ENCODE data around the gene DGKB.
A peak's percentile ranks its signal among the peaks of the same experiment; 100 is the strongest.

The DGKB gene

DNA sequence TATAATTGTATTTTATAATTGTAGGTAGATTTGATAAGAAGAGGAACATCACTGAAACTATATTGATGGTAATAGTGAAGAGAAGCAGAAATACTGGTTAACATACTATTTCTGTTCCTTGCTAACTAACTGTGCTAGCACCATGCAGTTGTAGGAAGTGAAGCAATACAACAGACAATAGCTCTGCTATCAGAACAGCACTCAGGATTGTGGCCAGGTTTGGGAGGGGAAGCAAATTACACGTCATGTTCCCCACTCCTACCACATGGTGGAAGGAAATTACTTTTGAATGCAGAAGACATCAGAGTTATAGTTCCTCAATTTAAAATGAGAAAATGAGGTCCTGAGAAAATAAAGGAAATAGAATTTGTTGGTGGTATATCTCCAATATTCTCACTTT, 151.1 kb downstream of the DGKB start:
- DNase-seq: no peak

DNA sequence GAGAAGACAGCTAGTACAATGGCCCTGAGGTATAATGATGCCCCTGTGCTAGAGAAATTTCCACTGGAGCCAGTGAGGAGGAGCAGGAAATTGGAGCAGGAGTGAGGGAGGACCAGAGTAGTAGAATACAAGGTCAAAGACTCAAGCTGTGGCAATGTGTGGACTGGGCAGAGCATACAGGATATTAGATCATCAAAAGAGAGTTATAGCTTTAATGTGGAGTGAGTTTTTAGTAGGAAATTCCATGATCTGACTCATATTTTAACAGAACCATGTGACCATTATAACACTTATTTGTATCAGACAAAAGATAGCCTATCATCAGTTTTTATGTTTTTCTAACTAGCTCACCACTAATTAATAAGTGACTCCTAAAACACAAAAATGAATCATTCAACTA, 154.1 kb downstream of the DGKB start:
- no peak for DNase-seq

DNA sequence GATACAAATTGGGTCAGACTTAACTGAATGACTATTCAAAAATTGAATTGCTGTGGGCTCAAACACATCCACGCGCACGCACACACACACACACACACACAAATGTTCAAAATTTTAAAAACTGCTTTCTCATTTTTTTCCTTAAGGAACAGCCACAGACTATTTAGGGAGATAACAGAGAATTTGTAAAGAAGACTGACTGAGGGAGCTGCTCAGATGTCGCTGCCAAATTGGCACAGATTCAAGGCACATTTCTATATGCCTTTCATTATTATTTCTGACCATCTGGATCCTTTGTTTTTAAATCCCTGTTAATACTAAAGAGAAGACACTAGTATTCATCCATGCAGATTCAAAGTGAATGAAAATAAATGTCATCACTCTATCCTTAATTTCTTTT, 154.8 kb downstream of the DGKB start:
- no peak for DNase-seq

DNA sequence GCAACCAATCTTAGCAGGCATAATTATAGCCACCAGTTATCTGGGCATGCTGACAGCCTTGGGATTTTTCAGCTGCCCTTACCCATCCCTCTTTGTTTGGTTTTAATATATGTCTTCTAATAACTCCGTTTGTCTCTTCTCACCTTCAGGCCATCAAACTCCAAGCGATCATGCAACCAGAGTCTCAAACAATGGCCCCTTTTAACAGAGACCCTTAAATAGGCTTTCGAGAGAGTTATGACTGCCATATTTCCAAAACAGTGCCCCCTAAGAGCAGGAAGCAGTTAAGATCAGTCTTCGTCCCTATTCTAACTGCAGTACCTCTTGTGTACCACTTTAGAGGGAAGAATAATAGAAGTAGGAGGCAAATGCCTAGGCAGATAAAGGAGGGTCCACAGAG, 157.5 kb downstream of the DGKB start:
- DNase-seq: no peak

DNA sequence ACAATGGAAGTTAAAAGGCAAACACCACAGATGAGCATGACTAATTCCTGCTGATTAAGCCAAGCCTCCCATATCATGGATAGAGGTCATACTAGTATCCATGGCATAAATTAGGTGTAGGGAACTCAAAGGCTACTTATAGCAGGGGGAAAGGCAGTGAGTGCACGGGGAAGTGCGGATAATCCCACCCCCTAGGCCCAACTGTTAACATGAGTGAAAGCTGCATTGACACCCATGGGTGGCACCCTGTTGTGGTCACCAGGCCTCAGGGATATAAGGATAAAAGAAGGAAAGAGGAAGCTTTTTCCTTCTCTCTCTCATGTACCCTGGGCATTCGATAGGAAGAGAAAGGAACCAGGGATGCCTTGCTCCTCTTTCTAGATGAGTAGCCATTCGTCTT, 161.9 kb downstream of the DGKB start:
- DNase-seq: no peak

DNA sequence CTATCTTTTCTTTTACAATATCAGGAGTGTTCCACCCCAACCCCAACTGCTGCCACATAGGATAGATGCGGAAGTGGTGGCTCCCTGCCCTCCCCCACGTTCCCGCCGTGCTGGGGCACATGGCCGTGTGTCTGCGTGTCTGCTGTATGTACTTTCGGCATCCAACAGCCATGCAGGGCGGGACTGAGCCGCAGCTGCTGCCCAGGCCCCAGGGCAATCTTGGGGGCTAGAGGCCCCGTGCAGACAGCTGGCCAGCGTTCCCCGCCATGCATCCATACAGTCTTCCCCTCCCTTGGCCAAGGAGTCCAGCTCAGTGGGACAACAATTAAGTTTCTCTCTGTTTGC, 162.7 kb downstream of the DGKB start:
- DNase-seq: no peak

DNA sequence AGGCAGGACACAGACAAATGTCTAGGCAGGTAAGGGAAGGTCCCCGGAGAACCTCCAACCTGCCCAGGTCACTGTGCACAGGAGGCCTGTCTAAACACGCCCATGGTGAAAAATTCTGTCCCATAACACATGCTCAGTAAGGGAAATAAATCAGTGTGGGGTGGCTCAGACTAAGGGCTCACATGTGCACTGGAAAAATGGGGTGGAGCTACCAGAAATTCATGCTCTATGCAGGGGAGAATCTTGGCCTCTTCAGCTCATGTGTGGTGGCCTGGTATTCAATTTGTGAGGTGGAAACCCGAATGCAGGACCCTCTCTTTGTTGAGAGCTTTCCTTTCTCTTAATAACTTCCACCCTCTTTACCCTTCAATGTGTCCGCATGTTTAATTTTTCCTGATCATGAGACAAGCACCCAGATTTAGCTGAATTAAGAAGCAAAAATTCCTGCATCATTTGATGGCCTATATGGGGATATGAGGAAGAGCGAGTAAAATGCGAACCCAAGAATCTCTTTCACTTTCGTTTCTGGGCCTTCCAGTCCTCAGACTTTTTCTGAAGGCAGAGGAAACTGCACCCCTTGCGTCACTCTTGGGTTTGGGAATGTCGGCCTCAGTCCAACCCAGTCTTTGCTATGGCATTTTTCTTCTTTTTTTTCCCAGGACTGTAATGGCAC, 163.2 kb downstream of the DGKB start:
- DNase-seq: no peak

DNA sequence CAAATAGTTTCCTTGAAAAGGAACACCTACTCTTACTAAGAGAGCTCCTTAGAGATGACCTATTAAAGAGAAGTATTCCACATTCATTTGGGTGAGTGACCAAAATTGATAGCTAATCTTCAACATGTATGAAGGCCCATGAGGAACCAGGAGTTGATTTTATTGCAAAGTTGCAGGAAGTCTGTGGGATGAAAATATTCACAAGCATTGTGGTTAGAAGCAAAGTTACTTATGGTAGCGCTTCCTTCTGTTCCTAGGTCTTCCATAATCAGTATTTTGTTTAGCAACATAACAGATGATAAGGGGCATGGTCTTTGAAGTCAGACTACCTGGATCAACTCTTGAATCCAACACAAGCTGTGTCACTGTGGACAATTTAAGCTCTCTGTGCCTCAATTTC, 164.5 kb downstream of the DGKB start:
- DNase-seq: no peak

DNA sequence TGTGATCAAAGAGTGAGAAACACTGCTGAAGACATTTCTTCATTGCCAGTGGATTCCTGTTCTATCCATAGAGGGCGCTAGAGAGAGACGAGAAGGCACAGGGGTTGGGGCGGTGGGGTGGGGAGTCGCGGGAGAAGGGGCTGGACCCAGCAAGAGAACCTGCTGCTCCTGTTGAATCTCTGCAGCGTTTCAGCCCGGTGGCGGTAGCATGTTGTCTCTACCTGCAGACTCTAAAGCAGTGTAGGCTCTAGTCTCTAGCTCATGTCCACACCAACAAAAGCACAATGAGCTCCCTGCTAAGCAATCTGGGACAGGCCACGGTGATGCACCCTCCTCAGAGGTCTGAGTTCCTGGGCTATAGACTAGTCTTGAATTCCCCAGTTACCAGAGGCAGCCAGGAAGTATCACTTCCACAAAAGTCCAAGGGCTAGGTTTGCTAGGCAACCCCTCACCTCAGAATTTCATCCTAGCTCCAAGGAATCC, 167.7 kb downstream of the DGKB start:
- DNase-seq: no peak

DNA sequence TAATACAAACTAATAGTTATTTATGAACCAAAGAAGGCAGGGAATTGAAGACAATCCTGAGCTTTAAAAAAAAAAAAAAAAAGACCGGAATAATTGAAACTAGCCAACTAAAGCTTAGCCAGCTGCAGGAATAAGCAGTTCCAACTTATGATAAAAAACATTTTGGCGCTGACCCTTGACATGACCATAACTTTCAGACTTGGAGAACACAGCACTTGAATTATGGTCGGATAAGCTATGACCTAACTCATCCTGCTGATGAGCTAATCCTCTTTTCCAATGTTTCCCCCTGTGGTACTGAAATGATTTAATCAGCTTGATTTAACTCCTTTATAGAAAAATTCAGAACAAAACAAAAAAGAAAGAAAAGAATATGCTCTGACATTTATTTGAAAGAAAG, 181.8 kb downstream of the DGKB start:
- no peak for DNase-seq

DNA sequence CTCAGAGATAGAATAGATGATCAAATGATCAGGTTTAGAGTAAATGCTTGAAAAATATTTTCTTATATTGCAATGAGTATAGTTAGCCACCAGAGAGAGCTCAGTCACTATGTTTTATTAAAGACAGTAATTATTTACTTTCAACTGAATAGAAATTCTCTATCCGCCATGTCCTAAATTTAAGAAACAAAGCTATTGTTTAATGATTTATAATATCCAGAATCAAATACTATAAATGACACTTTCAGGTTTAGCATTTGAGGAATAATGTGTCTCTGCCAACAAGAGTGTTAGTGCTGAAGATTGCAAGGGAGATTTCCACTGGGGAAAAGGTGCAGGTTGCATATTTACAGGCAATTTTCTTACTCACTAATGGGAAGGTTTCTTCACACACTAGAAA, 184.7 kb downstream of the DGKB start:
- peak; percentile 75 for DNase-seq

DNA sequence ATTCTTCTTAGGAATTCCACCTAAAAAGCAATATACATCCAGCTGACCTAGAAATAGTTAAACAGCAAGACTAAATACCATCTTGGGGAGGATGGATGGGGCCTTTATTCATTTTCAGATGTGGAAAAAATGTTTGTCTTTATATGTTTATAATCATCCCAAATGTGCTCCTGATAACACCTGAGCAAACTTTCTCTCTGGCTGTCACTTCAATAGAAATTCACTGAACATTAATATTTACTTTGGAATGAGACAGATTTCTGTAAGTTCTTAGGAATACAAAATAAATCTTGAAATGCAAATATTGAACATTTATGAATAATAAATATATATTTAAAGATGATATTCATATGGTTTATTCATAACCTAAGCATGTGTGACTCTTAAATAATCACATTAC, 185.4 kb downstream of the DGKB start:
- DNase-seq: no peak

DNA sequence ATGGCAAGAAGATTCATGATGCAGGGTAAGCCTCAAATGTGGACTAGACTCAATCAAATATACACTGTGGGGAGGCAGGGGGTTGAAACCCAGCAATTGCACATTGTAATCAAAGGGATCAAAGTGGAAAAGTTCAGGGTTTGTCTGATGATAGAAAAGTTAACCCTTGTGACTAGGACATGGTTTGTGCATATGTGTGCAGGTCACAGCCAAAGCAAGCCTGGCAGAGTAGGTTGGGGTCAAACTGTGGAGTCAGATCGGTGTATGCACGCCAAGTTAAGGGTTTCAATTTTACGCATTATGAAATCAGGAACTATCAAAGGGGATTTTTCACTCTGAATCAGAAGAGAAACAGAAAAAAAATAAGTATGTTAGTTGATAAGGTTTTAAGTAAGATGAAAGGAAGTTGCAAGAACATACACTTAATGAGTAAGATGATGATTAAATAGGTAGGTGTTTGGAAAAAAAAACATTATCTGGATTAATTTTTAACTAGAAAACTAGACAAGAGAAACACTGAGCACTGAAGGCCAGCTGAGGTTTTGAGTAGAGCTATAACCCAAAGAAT, 188.3 kb downstream of the DGKB start:
- no peak for DNase-seq

DNA sequence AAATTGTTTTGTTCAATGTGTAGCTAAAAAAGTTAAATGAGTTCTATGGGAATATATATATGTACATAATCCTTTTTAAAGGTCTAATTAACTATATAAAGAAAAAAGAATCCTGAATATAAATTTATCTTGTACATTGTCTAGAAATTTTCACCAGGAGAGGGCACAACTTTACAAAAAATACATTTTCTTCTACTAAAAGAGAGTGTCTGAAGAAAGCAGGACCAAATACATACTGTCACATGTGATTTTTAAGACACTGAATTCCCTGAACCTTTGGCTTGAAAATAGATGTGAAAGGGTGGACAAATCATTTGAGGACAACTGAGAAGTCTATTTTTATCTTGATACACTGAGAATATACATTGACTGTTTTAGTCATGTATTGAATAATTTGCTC, 204.3 kb downstream of the DGKB start:
- DNase-seq: no peak

DNA sequence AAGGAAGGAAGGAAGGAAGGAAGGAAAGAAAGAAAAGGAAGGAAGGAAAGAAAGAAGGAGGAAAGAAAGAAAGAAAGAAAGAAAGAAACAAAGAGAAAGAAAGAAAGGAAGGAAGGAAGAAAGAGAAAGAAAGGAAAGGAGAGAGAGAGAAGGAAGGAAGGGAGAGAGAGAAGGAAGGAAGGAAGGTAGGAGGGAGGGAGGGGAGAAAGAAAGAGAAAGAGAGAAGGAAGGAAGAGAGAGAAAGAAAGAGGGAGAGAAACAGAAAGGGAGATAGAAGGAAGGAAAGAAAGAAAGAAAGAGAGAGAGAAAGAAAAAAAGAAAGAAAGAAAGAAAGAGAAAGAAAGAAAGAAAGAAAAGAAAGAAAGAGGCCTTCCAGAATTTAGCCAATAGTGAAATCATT, 204.9 kb downstream of the DGKB start:
- DNase-seq: no peak

DNA sequence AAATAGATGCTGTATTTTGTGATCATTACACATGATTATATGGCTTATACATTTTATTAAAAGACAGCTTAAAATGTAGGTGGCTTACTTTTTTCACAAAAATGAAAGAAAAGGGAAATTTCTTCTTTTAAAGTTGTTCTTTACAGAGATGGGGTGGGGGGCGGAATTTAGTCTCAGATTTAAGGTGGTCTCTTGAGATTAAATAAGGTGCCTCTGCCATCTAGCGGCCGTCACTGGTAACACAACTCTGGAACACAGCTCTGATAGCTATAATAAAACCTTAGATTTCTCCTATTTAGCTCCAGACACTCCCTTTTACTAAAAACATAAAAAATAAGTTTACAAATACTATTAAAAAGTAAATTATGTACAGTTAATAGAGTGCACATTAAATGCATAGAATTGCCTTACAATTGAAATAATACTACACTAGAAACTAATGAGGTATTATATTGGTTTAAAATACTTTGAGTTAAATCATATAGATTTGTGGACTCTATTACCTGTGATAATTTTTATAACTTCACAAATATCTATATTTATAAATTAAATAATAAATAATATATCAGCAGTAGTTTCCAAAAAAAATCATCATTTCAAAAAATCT, 210.9 kb downstream of the DGKB start:
- DNase-seq: no peak

DNA sequence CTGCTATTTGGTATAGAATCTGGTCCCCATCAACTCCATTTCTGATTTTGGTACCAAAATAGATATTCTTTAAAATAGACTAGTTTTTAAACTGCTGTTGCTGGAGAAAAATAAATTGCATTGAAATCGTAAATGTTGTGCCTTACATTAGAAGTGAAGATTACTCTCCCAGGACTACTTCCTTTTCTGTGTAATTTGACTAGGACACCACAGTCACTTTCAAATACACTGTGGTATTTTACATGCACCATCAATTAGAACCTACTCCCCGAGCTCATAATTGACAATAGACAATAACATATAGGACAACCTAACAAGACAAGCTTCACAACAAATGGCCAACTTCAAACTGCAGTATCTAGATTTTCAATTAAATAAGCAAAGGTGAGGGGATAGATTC, 211.5 kb downstream of the DGKB start:
- DNase-seq: no peak

DNA sequence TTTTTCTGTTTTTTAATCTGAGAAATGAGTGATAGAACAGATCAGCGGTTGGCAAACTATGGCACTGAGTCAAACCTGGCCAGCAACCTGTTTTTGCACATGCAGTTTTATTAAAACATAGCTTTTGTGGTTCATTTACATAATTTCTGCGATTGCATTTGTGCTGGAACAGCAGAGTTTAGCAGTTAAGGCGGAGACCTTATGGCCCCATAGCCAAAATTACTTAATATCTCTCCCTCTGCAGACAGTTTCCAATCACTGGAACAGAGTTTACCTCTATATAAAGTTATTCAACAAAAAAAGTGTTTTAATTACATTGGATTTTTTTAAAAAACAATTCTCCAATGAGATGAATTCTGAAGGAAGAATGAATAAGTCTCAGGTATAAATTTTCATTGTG, 212.1 kb downstream of the DGKB start:
- DNase-seq: no peak

DNA sequence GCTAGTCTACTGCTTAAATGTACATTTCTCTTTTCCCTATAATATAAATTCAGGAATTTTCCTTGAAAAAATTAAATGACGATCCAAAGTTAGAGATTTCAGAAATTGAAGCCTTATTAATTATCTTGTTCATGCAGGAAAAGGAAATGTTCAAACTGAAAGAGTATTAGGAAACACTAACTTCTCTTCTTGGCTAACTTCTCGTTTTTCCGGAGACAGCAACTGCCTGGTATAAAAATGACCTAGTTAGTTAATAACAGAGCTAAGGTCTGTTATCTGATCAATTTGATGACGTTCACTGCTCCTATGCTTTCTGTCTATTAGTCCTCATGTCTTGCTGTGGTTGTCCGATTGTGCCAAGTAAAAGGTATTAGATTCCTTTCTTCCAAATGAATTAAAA, 212.5 kb downstream of the DGKB start:
- no peak for DNase-seq

DNA sequence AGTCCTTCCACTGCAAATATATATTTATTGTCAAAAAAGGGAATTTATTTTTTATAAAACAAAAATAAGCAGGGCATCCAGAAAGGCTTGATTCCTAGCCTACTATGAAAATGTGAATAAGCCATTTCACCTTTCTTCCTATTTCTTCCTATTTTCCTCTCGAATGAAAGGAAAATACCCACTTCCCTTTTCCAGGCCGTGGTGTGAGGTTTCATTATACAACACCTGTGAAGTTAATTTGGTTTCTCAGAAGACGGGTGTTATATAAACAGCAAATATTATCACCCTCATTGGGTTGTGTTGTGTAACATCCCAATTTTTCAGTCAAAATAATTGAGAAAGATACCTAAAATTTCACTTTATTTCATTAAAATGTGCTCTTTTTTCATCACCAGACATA, 214.3 kb downstream of the DGKB start:
- no peak for DNase-seq

DNA sequence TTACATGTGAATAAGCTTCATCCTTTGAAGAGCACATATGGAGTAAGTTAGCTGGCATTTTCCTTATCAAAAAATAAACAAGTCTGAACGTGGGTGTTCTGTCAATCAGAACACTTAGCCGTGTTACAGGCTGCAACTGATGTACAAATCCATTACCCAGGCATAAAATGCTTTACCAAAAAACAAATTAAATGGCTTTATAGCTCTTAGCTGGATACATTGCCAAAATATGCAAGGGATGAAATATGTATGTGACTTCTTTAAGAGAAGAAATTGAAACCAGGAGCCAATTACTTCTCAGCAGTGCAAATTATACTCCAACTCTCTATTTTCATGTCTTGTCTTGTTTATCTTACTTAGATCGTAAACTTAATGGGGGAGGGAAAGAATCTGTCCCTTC, 214.8 kb downstream of the DGKB start:
- DNase-seq: no peak

DNA sequence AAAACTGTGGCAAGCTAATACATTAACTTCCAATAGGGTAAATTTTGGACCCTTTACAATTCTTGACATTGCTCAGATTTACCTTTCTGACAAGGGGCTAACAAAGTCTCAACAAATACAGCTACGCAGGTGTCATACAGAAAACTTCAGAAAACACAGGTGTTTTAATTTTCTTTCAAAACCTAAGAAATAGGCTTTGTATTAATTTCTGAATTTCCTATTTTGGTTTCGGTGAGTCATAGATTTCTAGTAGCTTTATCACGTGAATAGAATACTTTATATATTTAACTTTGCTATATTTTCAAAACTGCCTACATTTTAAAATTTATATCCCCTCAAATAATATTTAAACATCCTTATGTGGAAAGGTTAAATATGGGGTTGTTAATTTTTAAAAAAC, 215.3 kb downstream of the DGKB start:
- DNase-seq: no peak

DNA sequence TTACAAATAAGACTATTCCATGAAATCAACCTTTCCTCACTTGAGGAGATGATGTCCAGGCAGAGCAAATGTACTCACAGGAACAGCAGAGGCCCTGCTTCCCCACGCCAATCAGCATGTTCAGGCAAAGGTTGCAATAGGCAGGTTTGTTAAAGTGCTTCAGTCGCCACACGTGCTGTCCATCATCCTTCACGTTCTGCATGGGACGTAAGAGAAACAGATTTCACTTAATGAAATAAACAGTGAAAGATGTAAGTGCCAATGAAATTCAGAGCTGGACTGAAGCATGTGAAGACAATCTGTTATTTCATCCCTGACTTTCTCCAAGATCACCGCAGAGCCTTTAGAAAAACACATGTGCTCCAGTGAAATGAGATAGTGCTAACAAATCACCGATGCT, 217.4 kb downstream of the DGKB start:
- no peak for DNase-seq

DNA sequence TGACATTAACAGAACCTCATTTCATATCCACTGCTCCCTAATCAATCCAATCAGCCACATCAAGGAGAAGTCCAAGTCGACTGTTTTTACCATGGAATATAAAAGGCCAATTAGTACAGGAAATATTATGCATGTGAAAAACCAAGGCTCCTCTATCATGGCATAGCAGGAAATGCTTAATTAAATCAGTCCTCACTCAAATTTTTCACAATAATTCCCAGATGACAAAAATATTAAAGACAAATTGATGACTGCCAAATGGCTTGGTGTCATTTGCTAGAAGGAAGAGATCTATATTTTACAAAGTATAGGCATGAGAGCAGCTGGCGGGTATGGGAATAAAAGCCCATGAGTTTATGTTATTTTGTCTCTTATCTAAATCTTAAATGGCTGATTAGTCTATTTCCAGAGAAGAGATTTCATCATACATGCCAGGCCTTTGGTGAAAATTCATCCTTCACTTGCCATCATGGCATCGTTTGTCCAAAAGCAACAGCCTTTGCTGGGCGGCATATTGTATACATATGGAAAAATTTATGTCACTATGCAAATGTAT, 219.6 kb downstream of the DGKB start:
- no peak for DNase-seq

DNA sequence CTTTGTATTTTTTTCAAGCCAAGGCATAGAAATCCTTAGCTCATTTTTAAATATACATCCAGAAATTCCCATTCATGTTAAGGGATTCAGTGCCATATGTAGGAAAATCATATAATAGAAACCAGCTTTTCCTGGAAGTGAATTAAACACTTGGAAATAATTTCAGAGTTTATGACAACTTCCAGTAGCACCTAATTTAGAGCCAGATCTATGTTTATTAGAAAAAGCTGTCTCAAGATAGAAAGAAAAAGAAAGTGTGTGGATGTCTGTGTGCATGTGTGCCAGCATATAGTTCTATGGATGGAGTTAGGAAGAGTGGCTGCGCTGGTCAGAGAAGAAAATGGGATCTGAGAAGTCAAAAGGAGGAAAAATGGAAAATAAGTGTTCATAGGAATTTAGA, 225.7 kb downstream of the DGKB start:
- no peak for DNase-seq

Measured in NCI-H1417 treated with DMSO at 0.1 percent for 48 hours (cell line).